ENCODE data around the gene PLBD2. TPM values are rescaled to one million over a fixed set of nuclear protein-coding genes. Genes with fewer than 3 reads are reported as not detected.

PLBD2 gene
- total and polyA plus RNA-seq, 9 of the 15 experiments (the other 6 are each of a cell fraction or from before 2014, with no cell fraction given): 2.4 to 37.4 (median 6.0) TPM

- TF ChIP-seq TCFL5 (CRISPR knock-in tag; conservative IDR thresholded peaks at IDR 0.05) (no peak), NR3C1 (CRISPR knock-in tag; IDR thresholded peaks at IDR 0.05) (no peak), PATZ1 (CRISPR knock-in tag; IDR thresholded peaks at IDR 0.05; ENCODE audit: borderline replicate concordance) (no peak), ZNF740 (CRISPR knock-in tag; IDR thresholded peaks at IDR 0.05) (0 out of 2 replicates have a peak, but pooled peaks have one; percentile 45), ZNF740 (tag; IDR thresholded peaks at IDR 0.05) (no peak), E2F4 (CRISPR knock-in tag; IDR thresholded peaks at IDR 0.05; ENCODE audit: low read depth) (peak; percentile 46; the same call in 1 of the 2 replicates), ARID4B (CRISPR knock-in tag; IDR thresholded peaks at IDR 0.05) (peak; percentile 84), MBD1 (CRISPR knock-in tag; IDR thresholded peaks at IDR 0.05) (no peak), GABPB1 (CRISPR knock-in tag; IDR thresholded peaks at IDR 0.05) (peak; percentile 60; the same call in 1 of the 2 replicates), KDM5B (IDR thresholded peaks at IDR 0.05; ENCODE audit: insufficient replicate concordance, low read depth, low read length) (peak; percentile 64), HEY1 (CRISPR knock-in tag; IDR thresholded peaks at IDR 0.05; ENCODE audit: borderline replicate concordance) (no peak), PTTG1 (tag; IDR thresholded peaks at IDR 0.05; ENCODE audit: low read depth) (no peak), TAF9B (IDR thresholded peaks at IDR 0.05; ENCODE audit: partially characterized antibody) (no peak), KDM2B (CRISPR knock-in tag; IDR thresholded peaks at IDR 0.05) (no peak)
These were observed at the start of gene PLBD2 (continued) for GRCh38 chr12:113358381-113359132.

All from K562 (cell line).